Measurements from ENCODE around the gene HERC6.
"Not testable (repeated sequence)": the region's sequence is repeated elsewhere in the genome, so short reads cannot be mapped to it uniquely, and the experiment has no call there.

HERC6 gene

DNA sequence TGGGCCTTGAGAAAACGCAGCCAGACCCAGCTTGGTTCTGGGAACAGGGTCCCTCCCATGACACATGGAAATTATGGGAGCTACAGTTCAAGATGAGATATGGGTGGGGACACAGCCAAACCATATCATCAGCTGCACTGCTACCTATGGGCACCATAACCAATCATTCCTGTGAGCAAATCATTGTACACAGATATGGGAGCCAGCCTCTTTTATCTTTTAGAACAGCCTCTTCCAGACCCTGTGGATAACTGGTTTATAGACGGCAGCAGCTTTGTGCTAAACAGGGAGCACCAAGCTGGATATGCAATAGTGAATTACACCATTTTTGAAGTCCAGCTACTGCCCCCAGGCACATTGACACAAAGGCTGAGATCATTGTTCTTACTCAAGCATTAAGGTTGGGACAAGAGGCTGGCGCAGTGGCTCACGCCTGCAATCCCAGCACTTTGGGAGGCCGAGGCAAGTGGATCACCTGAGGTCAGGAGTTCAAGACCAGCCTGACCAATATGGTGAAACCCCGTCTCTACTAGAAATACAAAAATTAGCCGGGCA is 69.6 kb downstream of the HERC6 start:
- DNase-seq, result not testable (repeated sequence)

- no peak for DNase-seq
Observed at GRCh38 chr4:88448889-88449288, 70.2 kb downstream of the HERC6 start.

DNA sequence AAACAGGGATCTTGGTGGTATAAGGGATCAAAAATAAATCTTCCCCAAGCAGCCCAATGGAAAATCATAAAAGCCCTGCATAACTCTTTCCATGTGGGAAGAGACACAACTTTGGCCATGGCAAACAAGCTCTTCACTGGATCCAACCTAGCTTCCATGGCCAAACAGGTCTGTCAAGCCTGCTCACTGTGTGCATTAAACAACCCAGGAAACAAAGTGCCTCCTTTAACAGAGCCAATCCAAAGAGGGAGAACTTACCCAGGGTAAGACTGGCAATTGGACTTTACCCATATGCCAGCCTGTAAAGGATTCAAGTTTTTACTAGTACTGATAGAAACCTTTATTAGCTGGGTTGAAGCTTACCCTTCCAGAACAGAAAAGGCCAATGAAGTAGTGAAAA is 70.6 kb downstream of the HERC6 start:
- no peak for DNase-seq

GRCh38 chr4:88451205-88451604 is 72.6 kb downstream of the HERC6 start:
- no peak for DNase-seq

- DNase-seq, result no peak
Observed at GRCh38 chr4:88452912-88453311, 74.3 kb downstream of the HERC6 start.

DNA sequence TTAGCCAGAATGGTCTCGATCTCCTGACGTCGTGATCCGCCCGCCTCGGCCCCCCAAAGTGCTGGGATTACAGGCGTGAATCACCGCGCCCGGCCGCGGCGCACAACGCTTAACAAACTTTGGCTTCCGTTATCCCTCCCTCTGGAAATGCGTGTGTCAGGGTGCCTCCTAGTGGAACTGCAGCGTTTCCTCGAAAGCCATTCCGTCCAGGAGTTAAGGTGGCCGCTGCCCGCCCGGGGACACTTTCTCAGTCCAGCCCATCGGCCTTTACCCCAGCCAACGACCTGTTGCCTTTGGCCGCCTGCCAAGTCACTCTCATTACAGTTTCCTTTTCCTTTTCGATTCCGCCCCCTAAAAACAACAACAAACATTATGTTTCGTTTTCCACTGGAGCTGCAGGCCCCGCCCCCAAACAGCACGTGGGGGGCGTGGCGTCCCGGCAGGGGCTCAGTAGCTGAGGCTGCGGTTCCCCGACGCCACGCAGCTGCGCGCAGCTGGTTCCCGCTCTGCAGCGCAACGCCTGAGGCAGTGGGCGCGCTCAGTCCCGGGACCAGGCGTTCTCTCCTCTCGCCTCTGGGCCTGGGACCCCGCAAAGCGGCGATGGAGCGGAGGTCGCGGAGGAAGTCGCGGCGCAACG is 78.1 kb downstream of the HERC6 start, which contains the start of gene HERC5:
HERC5 (plus strand) TSS at position 450 of the 637 bp plus-strand sequence; CDS start at position 601, 151 bp downstream.
- DNase-seq, result peak; percentile 95 to 99

DNA sequence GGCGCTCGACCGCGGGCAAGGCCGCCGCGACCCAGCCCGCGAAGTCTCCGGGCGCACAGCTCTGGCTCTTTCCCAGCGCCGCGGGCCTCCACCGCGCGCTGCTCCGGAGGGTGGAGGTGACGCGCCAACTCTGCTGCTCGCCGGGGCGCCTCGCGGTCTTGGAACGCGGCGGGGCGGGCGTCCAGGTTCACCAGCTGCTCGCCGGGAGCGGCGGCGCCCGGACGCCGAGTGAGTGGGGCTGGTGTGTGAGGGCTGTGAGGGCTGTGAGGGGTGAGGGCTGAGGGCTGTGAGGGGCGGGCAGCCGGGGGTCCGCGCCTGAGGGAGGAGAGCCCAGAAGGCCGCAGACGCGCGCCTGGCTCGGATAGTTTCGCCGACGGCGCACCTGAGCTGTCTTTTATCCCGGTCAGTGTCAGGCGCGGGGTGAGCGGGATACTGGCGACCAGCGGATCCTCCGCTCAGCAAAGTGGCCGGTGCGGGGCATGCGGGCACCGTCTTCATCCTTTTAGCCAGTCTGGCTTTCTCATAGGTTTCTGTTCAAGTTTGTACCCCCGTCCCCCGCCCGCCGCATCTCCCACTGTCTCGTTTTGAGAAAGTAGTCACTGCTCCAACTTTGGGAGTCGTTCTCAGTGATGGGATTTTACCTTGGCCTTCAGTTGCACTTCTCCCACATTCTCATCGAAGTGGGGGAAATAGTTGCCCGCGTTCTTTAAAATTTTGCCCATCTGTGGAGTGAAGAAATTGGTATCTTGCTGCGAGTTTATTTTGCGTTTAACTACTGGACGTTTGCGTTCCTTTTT is 78.9 kb downstream of the HERC6 start:
- peak in 1 of 2 donors; percentile 9 for DNase-seq

- DNase-seq, result peak; percentile 55 to 67
Observed at GRCh38 chr4:88458104-88458740, 79.6 kb downstream of the HERC6 start.

- DNase-seq, result no peak
Observed at GRCh38 chr4:88465653-88466192, 87.1 kb downstream of the HERC6 start.

DNA sequence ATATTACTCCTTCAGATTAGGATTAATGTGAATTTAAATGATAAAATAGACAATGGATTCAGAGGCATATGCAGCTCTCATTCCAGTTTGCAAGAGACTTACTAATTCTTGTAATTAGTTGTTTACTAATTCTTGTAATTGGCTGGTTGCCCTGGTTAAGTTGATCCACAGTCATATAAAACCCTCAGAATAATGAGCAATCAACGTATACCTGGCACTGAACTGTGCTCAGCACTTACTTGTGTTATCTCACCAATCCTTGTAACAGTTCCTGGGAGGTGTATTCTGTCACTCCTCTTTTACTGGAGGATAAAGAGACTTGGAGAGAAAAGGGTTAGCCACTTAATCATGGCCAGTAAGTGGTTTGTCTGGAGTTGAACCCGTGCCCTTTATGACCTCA is 88.7 kb downstream of the HERC6 start:
- DNase-seq, result no peak

GRCh38 chr4:88477229-88477860 is 98.7 kb downstream of the HERC6 start:
- DNase-seq, result no peak

DNA sequence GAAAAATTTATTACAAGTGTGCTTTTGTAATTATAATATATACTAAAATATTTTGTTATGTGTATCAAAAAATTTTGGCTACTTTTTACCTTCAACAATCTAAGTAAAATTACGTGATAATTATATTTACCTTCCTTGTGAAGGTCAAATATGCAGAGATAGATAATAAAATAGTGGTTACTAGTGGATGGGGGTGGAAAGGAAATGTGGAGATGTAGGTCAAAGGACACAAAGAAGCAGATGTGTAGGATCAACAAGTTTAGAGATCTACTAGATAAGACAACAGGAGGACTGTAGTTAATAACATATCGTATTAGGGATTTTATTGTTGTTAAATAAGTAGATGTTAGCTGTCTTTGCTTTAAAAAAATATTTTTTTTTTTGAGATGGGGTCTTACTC is 99.6 kb downstream of the HERC6 start:
- DNase-seq, result no peak

DNA sequence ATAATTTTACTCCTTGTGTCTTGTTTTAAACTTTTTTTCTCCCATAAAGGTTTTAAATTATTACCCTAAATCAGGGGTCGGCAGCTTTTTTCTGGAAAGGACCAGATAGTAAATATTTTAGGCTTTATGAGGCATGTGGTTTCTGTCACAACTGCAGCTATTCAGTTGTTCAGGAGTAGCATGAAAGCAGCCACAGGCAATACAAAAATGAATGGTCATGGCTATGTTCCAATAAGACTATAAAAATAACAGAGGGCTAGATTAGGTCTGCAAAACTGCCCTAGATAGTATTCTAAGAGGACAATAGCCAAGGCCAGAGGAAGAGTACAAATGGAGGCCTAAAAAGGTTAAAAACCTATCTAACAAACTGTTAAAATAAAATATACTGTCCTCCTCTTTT is 102.9 kb downstream of the HERC6 start:
- DNase-seq, result no peak

- no peak for DNase-seq
Observed at GRCh38 chr4:88489100-88489761, 110.6 kb downstream of the HERC6 start.

All from inflammatory macrophage treated with lipopolysaccharide for 1 hour (primary cell).